Endothelial cell of umbilical vein (primary cell): ENCODE data around the gene RBM28. TPM values are rescaled to one million over a fixed set of nuclear protein-coding genes. Genes with fewer than 3 reads are reported as not detected.
A peak's percentile ranks its signal among the peaks of the same experiment; 100 is the strongest.

Experiments used
- BruUV-seq: library from RNA; stranded (reverse); fragments of 400-500 nt; replicated peaks from 2 replicates; lab custom pipeline; 2021; lab: Mats Ljungman, UMichigan
- CTCF ChIA-PET: fragments of 300-600, 350-600 bp; sonication (Branson Sonifier 250); formaldehyde crosslinking; loops from one replicate; lab custom pipeline; 2021; ENCODE audit warnings: antibody characterized with exemption, inconsistent platforms; lab: Charles Lee
- POLR2A ChIA-PET: fragments of 300-600, 350-600 bp; sonication (Branson Sonifier 250); formaldehyde crosslinking; loops from one replicate; lab custom pipeline; 2021; ENCODE audit warnings: antibody characterized with exemption, inconsistent platforms; lab: Charles Lee
- DNase-seq: peaks from one replicate; pipeline ENCODE4 v3.0.0-alpha.2; 2011; ENCODE audit warnings: low read depth, low spot score
- FAIRE-seq: peaks from 2 replicates; lab custom pipeline; 2011; peaks lifted over from hg19 to GRCh38; lab: Jason Lieb, UNC
- H2AFZ ChIP-seq: 2 replicates; pipeline ENCODE4 v1.6.0; 2012; ENCODE audit warnings: low read depth, low read length, control low read depth, inconsistent platforms
- H3K27ac ChIP-seq: 2 replicates; pipeline ENCODE4 v1.5.1; 2011; ENCODE audit warnings: low read depth, mild to moderate bottlenecking, control low read depth, low read length, moderate library complexity; ENCODE audit not compliant: insufficient read depth
- H3K27me3 ChIP-seq, 2 experiments: 2 replicates each; pipeline versions ENCODE4 v1.6.0 to v1.6.1; 2011; ENCODE audit warnings: low read length in 2 of 2, mixed read lengths in 1 of 2; ENCODE audit not compliant: control insufficient read depth in 2 of 2, insufficient read depth in 2 of 2
- H3K36me3 ChIP-seq, 2 experiments: 2 replicates in 1 of 2; 3 replicates in 1 of 2; pipeline ENCODE4 v1.5.1; 2011; ENCODE audit warnings: low read length in 2 of 2, mild to moderate bottlenecking in 1 of 2, moderate library complexity in 1 of 2; ENCODE audit not compliant: control insufficient read depth in 2 of 2, insufficient read depth in 2 of 2; ENCODE audit errors: extremely low read depth in 1 of 2
- H3K4me1 ChIP-seq: 3 replicates; pipeline ENCODE4 v1.5.1; 2011; ENCODE audit warnings: mild to moderate bottlenecking, low read length; ENCODE audit not compliant: control insufficient read depth, insufficient read depth; ENCODE audit errors: extremely low read depth
- H3K4me2 ChIP-seq: 2 replicates; pipeline ENCODE4 v1.6.1; 2011; ENCODE audit warnings: low read length, control low read depth, mixed read lengths; ENCODE audit not compliant: insufficient read depth
- H3K4me3 ChIP-seq, 3 experiments: fragments of 200-600 bp in 1 of 3; sonication (generic), shearing (Covaris generic) in 1 of 3; replicated peaks in 1 of 3; 2 replicates each; pipeline ENCODE4 v1.5.1; 2011 to 2016; ENCODE audit warnings: control low read depth in 3 of 3, low read length in 3 of 3, mild to moderate bottlenecking in 2 of 3, inconsistent platforms in 1 of 3, low read depth in 1 of 3, moderate library complexity in 1 of 3; ENCODE audit not compliant: insufficient read depth in 1 of 3
- H3K79me2 ChIP-seq: 2 replicates; pipeline ENCODE4 v1.6.0; 2012; ENCODE audit warnings: low read length, inconsistent platforms; ENCODE audit not compliant: control insufficient read depth, insufficient read depth
- H3K9ac ChIP-seq: replicated peaks from 2 replicates; pipeline ENCODE3; 2011; ENCODE audit warnings: low read length, control low read depth; ENCODE audit not compliant: insufficient read depth; ENCODE audit errors: extremely low read depth
- H3K9me1 ChIP-seq: replicated peaks from 3 replicates; pipeline ENCODE4 v1.6.0; 2011; ENCODE audit warnings: mild to moderate bottlenecking, low read length; ENCODE audit not compliant: control insufficient read depth, insufficient read depth; ENCODE audit errors: extremely low read depth
- H3K9me3 ChIP-seq: replicated peaks from 2 replicates; pipeline ENCODE4 v1.5.1; 2012; ENCODE audit warnings: low read length, inconsistent platforms; ENCODE audit not compliant: control insufficient read depth, insufficient read depth
- H4K20me1 ChIP-seq: replicated peaks from 2 replicates; pipeline ENCODE3; 2011; ENCODE audit warnings: mild to moderate bottlenecking, low read length; ENCODE audit not compliant: control insufficient read depth, insufficient read depth; ENCODE audit errors: extremely low read depth
- CTCF ChIP-seq, 2 donors: IDR thresholded peaks; 1 replicate in 1 of 2; 2 replicates in 1 of 2; pipeline ENCODE4 v1.5.1; 2011; ENCODE audit warnings: low read length in 2 of 2, mild to moderate bottlenecking in 2 of 2, moderate library complexity in 2 of 2, control low read depth in 1 of 2, inconsistent platforms in 1 of 2, low read depth in 1 of 2; ENCODE audit not compliant: insufficient read depth in 1 of 2; ENCODE audit errors: extremely low read depth in 1 of 2
- EZH2 ChIP-seq: IDR thresholded peaks from 2 replicates; pipeline ENCODE4 v1.6.1; 2012; ENCODE audit warnings: borderline replicate concordance, low read depth, mild to moderate bottlenecking, moderate library complexity, low read length, inconsistent platforms; ENCODE audit not compliant: severe bottlenecking
- GATA2 ChIP-seq: IDR thresholded peaks from 2 replicates; pipeline ENCODE4 v1.7.0; 2011; ENCODE audit warnings: low read depth, mild to moderate bottlenecking, moderate library complexity, mixed read lengths, low read length; ENCODE audit not compliant: insufficient read length, insufficient read depth
- JUN ChIP-seq: IDR thresholded peaks from 2 replicates; pipeline ENCODE4 v1.6.1; 2011; ENCODE audit warnings: borderline replicate concordance, low read depth; ENCODE audit not compliant: insufficient read length, insufficient read depth
- MYC ChIP-seq: IDR thresholded peaks from one replicate; pipeline ENCODE4 v1.6.1; 2011; ENCODE audit warnings: mild to moderate bottlenecking, low read depth, low read length
- POLR2A ChIP-seq: IDR thresholded peaks from 2 replicates; pipeline ENCODE4 v1.6.1; 2012; ENCODE audit warnings: low read depth, mild to moderate bottlenecking, control low read depth, low read length
- POLR2AphosphoS5 ChIP-seq: IDR thresholded peaks from 2 replicates; pipeline ENCODE4 v1.6.1; 2012; ENCODE audit warnings: low read depth, mild to moderate bottlenecking, control low read depth, low read length, moderate library complexity; ENCODE audit not compliant: insufficient read depth
- dilution Hi-C: fragments of 300-500 bp; cut with MboI; formaldehyde crosslinking; loops from one replicate; pipeline ENCODE4 v1.15.0; 2019; ENCODE audit warnings: low sequenced_read_pairs; ENCODE audit not compliant: extremely low pct_ligation_motif_present
- intact Hi-C: fragments of 100-400 bp; cut with micrococcal nuclease; formaldehyde crosslinking; loops from one replicate; pipeline ENCODE4 v1.10.0; 2022
- polyA plus RNA-seq, 4 experiments: library from polyadenylated mRNA; depleted of rRNA in 3 of 4; stranded (reverse) in 3 of 4; unstranded in 1 of 4; fragments of >200 nt; gene quantifications; 2 replicates each; pipeline versions ENCODE4 v1.2.1 to v1.2.3, GENCODE V29; 2011 to 2012; ENCODE audit warnings: missing spikeins in 1 of 4
- total RNA-seq: library from RNA; stranded (reverse); gene quantifications from 2 replicates; pipeline ENCODE4 v1.2.3, GENCODE V29; 2021
- TF ChIP-seq, protein P1 (sequence below): IDR thresholded peaks from 2 replicates; pipeline ENCODE4 v1.6.1; 2011; ENCODE audit not compliant: insufficient read depth, insufficient read length

RBM28 gene
- total and polyA plus RNA-seq, 2 donors (not counting 3 experiments of a cell fraction or from before 2014, with no cell fraction given) = 11.6 to 58.7 TPM

GRCh38 chr7:128352636-128353035 lies 8.9 kb upstream of the RBM28 start:
- H3K27me3 ChIP-seq = peaks cover 48 to 52% of the 10 kb centered on the region in 2 experiments
- dilution Hi-C loops = no loop called here
- CTCF ChIA-PET = interaction anchor here (1.0 to 16.4 kb wide), 3 partner anchors 10 to 73 kb away, joined by 5 to 778 read pairs (median 9); no protein-coding TSS in a partner anchor

DNA sequence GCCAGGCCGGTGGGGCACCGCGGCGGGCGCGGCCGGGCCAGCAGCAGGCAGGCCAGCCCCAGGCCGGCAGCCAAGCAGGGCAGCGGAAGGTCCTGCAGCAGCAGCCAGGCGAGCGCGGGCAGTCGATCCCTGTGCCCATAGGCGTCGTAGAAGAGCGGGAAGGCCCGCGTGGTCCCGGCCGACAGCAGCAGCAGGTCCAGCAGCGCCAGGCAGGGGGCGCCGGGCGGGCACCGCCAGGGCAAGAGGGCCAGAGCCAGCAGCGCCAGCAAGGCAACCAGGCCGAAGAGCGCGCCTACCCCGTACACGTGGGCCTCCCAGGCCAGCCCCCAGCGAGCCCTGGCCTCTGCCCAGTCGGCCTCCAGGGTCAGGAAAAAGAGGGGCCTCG lies 8.4 kb upstream of the RBM28 start:
- Histone ChIP-seq H3K4me3 (no peak overlapping the region), H3K79me2 (no peaks in the 10 kb centered on the region), H2AFZ (no peak overlapping the region), H3K36me3 (no peaks in the 10 kb centered on the region), H3K9me3 (no peaks in the 10 kb centered on the region), H3K27me3 (peaks cover 46 to 51% of the 10 kb centered on the region in 2 experiments), H3K4me2 (no peak overlapping the region), H3K27ac (no peak overlapping the region), H3K4me1 (no peaks in the 10 kb centered on the region), H3K9ac (no peak overlapping the region), H4K20me1 (no peaks in the 10 kb centered on the region), H3K9me1 (no peaks in the 10 kb centered on the region)
- ChIA-PET CTCF (interaction anchor here (1.4 to 16.4 kb wide), 2 partner anchors 10 to 34 kb away, joined by 9 to 778 read pairs; no protein-coding TSS in a partner anchor), POLR2A (no interaction called here)
- FAIRE-seq (peak; percentile 40), DNase-seq (peak; percentile 72)
- dilution Hi-C loops = no loop called here
- intact Hi-C loops = loop anchor here (1.0 kb wide), 3 partner anchors 9 to 74 kb away; partner anchors contain the start of gene PRRT4
- TF ChIP-seq, protein P1, sequence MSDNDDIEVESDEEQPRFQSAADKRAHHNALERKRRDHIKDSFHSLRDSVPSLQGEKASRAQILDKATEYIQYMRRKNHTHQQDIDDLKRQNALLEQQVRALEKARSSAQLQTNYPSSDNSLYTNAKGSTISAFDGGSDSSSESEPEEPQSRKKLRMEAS = peak; percentile 90
- TF ChIP-seq JUN = no peak
- peak; percentile 74 to 91 for TF ChIP-seq CTCF (IDR thresholded peaks at IDR 0.05; ENCODE audit: extremely low read depth in 1 of 2, insufficient read depth in 1 of 2, low read depth in 1 of 2, low read length in 2 of 2)
- TF ChIP-seq POLR2AphosphoS5 = peak; percentile 41
- TF ChIP-seq EZH2 = no peak
- TF ChIP-seq MYC = no peak
- TF ChIP-seq GATA2 = no peak
- BruUV-seq = no TSS peak

More at GRCh38 chr7:128352636-128353035, 8.9 kb upstream of the RBM28 start:
- no peaks in the 10 kb centered on the region for H4K20me1 ChIP-seq
- POLR2A ChIA-PET = no interaction called here
- no peaks in the 10 kb centered on the region for H3K79me2 ChIP-seq
- no peaks in the 10 kb centered on the region for H3K4me1 ChIP-seq
- H3K9me1 ChIP-seq = no peaks in the 10 kb centered on the region
- H2AFZ ChIP-seq = no peak overlapping the region
- no peak for TF ChIP-seq JUN
- no peak for TF ChIP-seq MYC
- TF ChIP-seq POLR2A = no peak
- no peaks in the 10 kb centered on the region for H3K9me3 ChIP-seq
- H3K27ac ChIP-seq = no peak overlapping the region
- no peak overlapping the region for H3K9ac ChIP-seq
- no peaks in the 10 kb centered on the region for H3K36me3 ChIP-seq
- intact Hi-C loops = loop anchor here (1.0 kb wide), 3 partner anchors 9 to 74 kb away; partner anchors contain the start of gene PRRT4
- DNase-seq (no peak), FAIRE-seq (no peak)
- no peak overlapping the region for H3K4me2 ChIP-seq
- BruUV-seq = no TSS peak
- no peak overlapping the region for H3K4me3 ChIP-seq
